ENCODE measurements around the gene SLIT1.

GRCh38 chr10:96959733-96960132 lies 226.0 kb downstream of the SLIT1 start:
- TF ChIP-seq, protein P1, sequence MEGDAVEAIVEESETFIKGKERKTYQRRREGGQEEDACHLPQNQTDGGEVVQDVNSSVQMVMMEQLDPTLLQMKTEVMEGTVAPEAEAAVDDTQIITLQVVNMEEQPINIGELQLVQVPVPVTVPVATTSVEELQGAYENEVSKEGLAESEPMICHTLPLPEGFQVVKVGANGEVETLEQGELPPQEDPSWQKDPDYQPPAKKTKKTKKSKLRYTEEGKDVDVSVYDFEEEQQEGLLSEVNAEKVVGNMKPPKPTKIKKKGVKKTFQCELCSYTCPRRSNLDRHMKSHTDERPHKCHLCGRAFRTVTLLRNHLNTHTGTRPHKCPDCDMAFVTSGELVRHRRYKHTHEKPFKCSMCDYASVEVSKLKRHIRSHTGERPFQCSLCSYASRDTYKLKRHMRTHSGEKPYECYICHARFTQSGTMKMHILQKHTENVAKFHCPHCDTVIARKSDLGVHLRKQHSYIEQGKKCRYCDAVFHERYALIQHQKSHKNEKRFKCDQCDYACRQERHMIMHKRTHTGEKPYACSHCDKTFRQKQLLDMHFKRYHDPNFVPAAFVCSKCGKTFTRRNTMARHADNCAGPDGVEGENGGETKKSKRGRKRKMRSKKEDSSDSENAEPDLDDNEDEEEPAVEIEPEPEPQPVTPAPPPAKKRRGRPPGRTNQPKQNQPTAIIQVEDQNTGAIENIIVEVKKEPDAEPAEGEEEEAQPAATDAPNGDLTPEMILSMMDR (conservative IDR thresholded peaks at IDR 0.05), result no peak
- TF ChIP-seq ZFX (IDR thresholded peaks at IDR 0.05), result no peak

Data from C4-2B (cell line).